ENCODE results near the gene ARFRP1. TPM values are rescaled to one million over a fixed set of nuclear protein-coding genes. Genes with fewer than 3 reads are reported as not detected.
"Not testable (repeated sequence)": the region's sequence is repeated elsewhere in the genome, so short reads cannot be mapped to it uniquely, and the experiment has no call there.

Gene ARFRP1
- total and polyA plus RNA-seq, 9 donors: 26.2 to 33.0 (median 31.4) TPM

GRCh38 chr20:63673951-63674350 is 33.8 kb downstream of the ARFRP1 start:
- no peak for DNase-seq
- Histone ChIP-seq H3K27me3 (ENCODE audit: control insufficient read depth, insufficient read depth, low read length) (no peaks in the 10 kb centered on the region), H3K4me3 (ENCODE audit: low read length) (no peak overlapping the region), H3K27ac (ENCODE audit: low read length) (no peak overlapping the region), H3K4me1 (ENCODE audit: control insufficient read depth, insufficient read depth, low read length) (no peaks in the 10 kb centered on the region), H3K36me3 (ENCODE audit: control insufficient read depth, insufficient read depth, low read length) (peaks cover 53% of the 10 kb centered on the region), H3K9me3 (replicated peaks; ENCODE audit: control insufficient read depth, low read depth, low read length) (no peaks in the 10 kb centered on the region)
- WGBS (ENCODE audit: insufficient coverage): 100% methylated on average over 11 of the region's 14 CpGs

GRCh38 chr20:63672666-63673065 is 35.1 kb downstream of the ARFRP1 start:
- no peak for DNase-seq
- WGBS (ENCODE audit: insufficient coverage): 94% methylated on average over 10 of the region's 10 CpGs

GRCh38 chr20:63671695-63672094 is 36.1 kb downstream of the ARFRP1 start:
- WGBS (ENCODE audit: insufficient coverage): 97% methylated on average over 6 of the region's 12 CpGs
- peaks cover 58% of the 10 kb centered on the region for H3K36me3 ChIP-seq (ENCODE audit: control insufficient read depth, insufficient read depth, low read length)
- not testable (repeated sequence) for H3K27me3 ChIP-seq (ENCODE audit: control insufficient read depth, insufficient read depth, low read length); H3K4me1 ChIP-seq (ENCODE audit: control insufficient read depth, insufficient read depth, low read length); DNase-seq; H3K9me3 ChIP-seq (replicated peaks; ENCODE audit: control insufficient read depth, low read depth, low read length); H3K4me3 ChIP-seq (ENCODE audit: low read length); H3K27ac ChIP-seq (ENCODE audit: low read length)

More at GRCh38 chr20:63672666-63673065, 35.1 kb downstream of the ARFRP1 start:
- no peak overlapping the region for H3K4me3 ChIP-seq (ENCODE audit: low read length)
- H3K27me3 ChIP-seq (ENCODE audit: control insufficient read depth, insufficient read depth, low read length): no peaks in the 10 kb centered on the region
- no peak overlapping the region for H3K27ac ChIP-seq (ENCODE audit: low read length)
- peaks cover 53% of the 10 kb centered on the region for H3K36me3 ChIP-seq (ENCODE audit: control insufficient read depth, insufficient read depth, low read length)
- no peaks in the 10 kb centered on the region for H3K9me3 ChIP-seq (replicated peaks; ENCODE audit: control insufficient read depth, low read depth, low read length)
- H3K4me1 ChIP-seq (ENCODE audit: control insufficient read depth, insufficient read depth, low read length): no peaks in the 10 kb centered on the region

- no peak overlapping the region for H3K27ac ChIP-seq (ENCODE audit: low read length)
- no peaks in the 10 kb centered on the region for H3K27me3 ChIP-seq (ENCODE audit: control insufficient read depth, insufficient read depth, low read length)
- H3K4me3 ChIP-seq (ENCODE audit: low read length): no peak overlapping the region
- no peak for DNase-seq
- H3K4me1 ChIP-seq (ENCODE audit: control insufficient read depth, insufficient read depth, low read length): no peaks in the 10 kb centered on the region
- WGBS (ENCODE audit: insufficient coverage): 95% methylated on average over 10 of the region's 11 CpGs
- H3K36me3 ChIP-seq (ENCODE audit: control insufficient read depth, insufficient read depth, low read length): peaks cover 63% of the 10 kb centered on the region
- H3K9me3 ChIP-seq (replicated peaks; ENCODE audit: control insufficient read depth, low read depth, low read length): no peaks in the 10 kb centered on the region
Observed at GRCh38 chr20:63668351-63668750, 39.4 kb downstream of the ARFRP1 start.

GRCh38 chr20:63667858-63668257 is 39.9 kb downstream of the ARFRP1 start:
- DNase-seq: no peak
- Histone ChIP-seq H3K4me3 (ENCODE audit: low read length) (no peak overlapping the region), H3K4me1 (ENCODE audit: control insufficient read depth, insufficient read depth, low read length) (no peaks in the 10 kb centered on the region), H3K27me3 (ENCODE audit: control insufficient read depth, insufficient read depth, low read length) (no peaks in the 10 kb centered on the region), H3K9me3 (replicated peaks; ENCODE audit: control insufficient read depth, low read depth, low read length) (no peaks in the 10 kb centered on the region), H3K36me3 (ENCODE audit: control insufficient read depth, insufficient read depth, low read length) (peaks cover 68% of the 10 kb centered on the region), H3K27ac (ENCODE audit: low read length) (no peak overlapping the region)
- WGBS (ENCODE audit: insufficient coverage): 92% methylated on average over 16 of the region's 16 CpGs

GRCh38 chr20:63665708-63666107 is 42.1 kb downstream of the ARFRP1 start:
- H3K27me3 ChIP-seq (ENCODE audit: control insufficient read depth, insufficient read depth, low read length): no peaks in the 10 kb centered on the region
- 90% methylated on average over 13 of the region's 14 CpGs for WGBS (ENCODE audit: insufficient coverage)
- H3K27ac ChIP-seq (ENCODE audit: low read length): no peak overlapping the region
- H3K9me3 ChIP-seq (replicated peaks; ENCODE audit: control insufficient read depth, low read depth, low read length): no peaks in the 10 kb centered on the region
- H3K4me1 ChIP-seq (ENCODE audit: control insufficient read depth, insufficient read depth, low read length): no peaks in the 10 kb centered on the region
- no peak for DNase-seq
- H3K36me3 ChIP-seq (ENCODE audit: control insufficient read depth, insufficient read depth, low read length): peaks cover 75% of the 10 kb centered on the region
- no peak overlapping the region for H3K4me3 ChIP-seq (ENCODE audit: low read length)

- H3K4me3 ChIP-seq (ENCODE audit: low read length): no peak overlapping the region
- WGBS (ENCODE audit: insufficient coverage): 64% methylated on average over 10 of the region's 18 CpGs
- H3K4me1 ChIP-seq (ENCODE audit: control insufficient read depth, insufficient read depth, low read length): no peaks in the 10 kb centered on the region
- no peak for DNase-seq
- no peak overlapping the region for H3K27ac ChIP-seq (ENCODE audit: low read length)
- H3K36me3 ChIP-seq (ENCODE audit: control insufficient read depth, insufficient read depth, low read length): peaks cover 76% of the 10 kb centered on the region
- H3K9me3 ChIP-seq (replicated peaks; ENCODE audit: control insufficient read depth, low read depth, low read length): no peaks in the 10 kb centered on the region
- no peaks in the 10 kb centered on the region for H3K27me3 ChIP-seq (ENCODE audit: control insufficient read depth, insufficient read depth, low read length)
Observed at GRCh38 chr20:63664861-63665594, 42.7 kb downstream of the ARFRP1 start.

GRCh38 chr20:63664143-63664851 is 43.5 kb downstream of the ARFRP1 start:
- Histone ChIP-seq H3K4me3 (ENCODE audit: low read length) (no peak overlapping the region), H3K27ac (ENCODE audit: low read length) (no peak overlapping the region), H3K4me1 (ENCODE audit: control insufficient read depth, insufficient read depth, low read length) (peaks cover 3% of the 10 kb centered on the region), H3K36me3 (ENCODE audit: control insufficient read depth, insufficient read depth, low read length) (peaks cover 76% of the 10 kb centered on the region), H3K27me3 (ENCODE audit: control insufficient read depth, insufficient read depth, low read length) (no peaks in the 10 kb centered on the region), H3K9me3 (replicated peaks; ENCODE audit: control insufficient read depth, low read depth, low read length) (no peaks in the 10 kb centered on the region)
- 83% methylated on average over 18 of the region's 22 CpGs for WGBS (ENCODE audit: insufficient coverage)
- no peak for DNase-seq

GRCh38 chr20:63663332-63664066 is 44.3 kb downstream of the ARFRP1 start:
- WGBS (ENCODE audit: insufficient coverage): 88% methylated on average over 23 of the region's 26 CpGs
- Histone ChIP-seq H3K4me1 (ENCODE audit: control insufficient read depth, insufficient read depth, low read length) (peaks cover 9% of the 10 kb centered on the region), H3K4me3 (ENCODE audit: low read length) (no peak overlapping the region), H3K36me3 (ENCODE audit: control insufficient read depth, insufficient read depth, low read length) (peaks cover 73% of the 10 kb centered on the region), H3K9me3 (replicated peaks; ENCODE audit: control insufficient read depth, low read depth, low read length) (no peaks in the 10 kb centered on the region), H3K27me3 (ENCODE audit: control insufficient read depth, insufficient read depth, low read length) (no peaks in the 10 kb centered on the region), H3K27ac (ENCODE audit: low read length) (no peak overlapping the region)
- no peak for DNase-seq

GRCh38 chr20:63662813-63663189 is 45.0 kb downstream of the ARFRP1 start:
- DNase-seq: no peak
- WGBS (ENCODE audit: insufficient coverage): 86% methylated on average over 4 of the region's 9 CpGs
- Histone ChIP-seq H3K27ac (ENCODE audit: low read length) (no peak overlapping the region), H3K9me3 (replicated peaks; ENCODE audit: control insufficient read depth, low read depth, low read length) (no peaks in the 10 kb centered on the region), H3K4me1 (ENCODE audit: control insufficient read depth, insufficient read depth, low read length) (peaks cover 11% of the 10 kb centered on the region), H3K36me3 (ENCODE audit: control insufficient read depth, insufficient read depth, low read length) (peaks cover 67% of the 10 kb centered on the region), H3K27me3 (ENCODE audit: control insufficient read depth, insufficient read depth, low read length) (no peaks in the 10 kb centered on the region), H3K4me3 (ENCODE audit: low read length) (no peak overlapping the region)

All from muscle of leg (tissue), 11 donors.